HepG2 (cell line): ENCODE results near the gene DDRGK1. TPM values are rescaled to one million over a fixed set of nuclear protein-coding genes. Genes with fewer than 3 reads are reported as not detected.
"Not testable (repeated sequence)": the region's sequence is repeated elsewhere in the genome, so short reads cannot be mapped to it uniquely, and the experiment has no call there.

Experiments
- ATAC-seq: fragments of 200-7000 bp; cut with Tn5 transposase; 3 replicates; pipeline ENCODE4 v1.9.1; 2020; ENCODE audit warnings: mild to moderate bottlenecking, moderate library complexity
- BruUV-seq: library from RNA; stranded (reverse); fragments of 400-500 nt; replicated peaks from 2 replicates; lab custom pipeline; 2021; lab: Mats Ljungman, UMichigan
- CTCF ChIA-PET: fragments of 300-600 bp; formaldehyde crosslinking; extraction: SDS; loops from one replicate; lab custom pipeline; 2021; ENCODE audit warnings: low total read pairs, inconsistent platforms, low intra/inter-chr PET ratio; lab: Yijun Ruan, JAX
- POLR2A ChIA-PET: fragments of 350-600 bp; sonication (Branson Sonifier 250); formaldehyde crosslinking; loops from one replicate; lab custom pipeline; 2020; ENCODE audit warnings: antibody characterized with exemption, inconsistent platforms; lab: Yijun Ruan, JAX
- DNase-seq: peaks from one replicate; pipeline ENCODE4 v3.0.0-alpha.2; 2015; ENCODE audit warnings: low spot score
- FAIRE-seq: peaks from 3 replicates; lab custom pipeline; 2011; peaks lifted over from hg19 to GRCh38; lab: Jason Lieb, UNC
- H2AFZ ChIP-seq: one replicate; pipeline ENCODE4 v1.6.1; 2011; ENCODE audit warnings: low read length, inconsistent platforms
- H3K27ac ChIP-seq: fragments of 300-600 bp; 3 replicates; pipeline ENCODE4 v1.8.0; 2011; ENCODE audit warnings: mixed run types, mild to moderate bottlenecking, mixed read lengths, low read length, inconsistent platforms; ENCODE audit not compliant: insufficient read depth; ENCODE audit errors: extremely low read length
- H3K27me3 ChIP-seq, 2 experiments: fragments of 200-600 bp in 1 of 2; 2 replicates in 1 of 2; 3 replicates in 1 of 2; pipeline versions ENCODE4 v1.6.0 to v1.8.0; 2011; ENCODE audit warnings: low read length in 2 of 2, mild to moderate bottlenecking in 2 of 2, moderate library complexity in 2 of 2, inconsistent platforms in 1 of 2; ENCODE audit not compliant: insufficient read depth in 2 of 2, control insufficient read depth in 1 of 2
- H3K36me3 ChIP-seq, 2 experiments: fragments of 200-600 bp in 1 of 2; replicated peaks in 1 of 2; 2 replicates in 1 of 2; 3 replicates in 1 of 2; pipeline versions ENCODE4 v1.5.1 to v1.8.0; 2011; ENCODE audit warnings: low read length in 2 of 2, inconsistent platforms in 1 of 2; ENCODE audit not compliant: insufficient read depth in 2 of 2, control insufficient read depth in 1 of 2
- H3K4me1 ChIP-seq: 2 replicates; pipeline ENCODE4 v1.5.1; 2012; ENCODE audit warnings: low read length, inconsistent platforms; ENCODE audit not compliant: insufficient read depth
- H3K4me2 ChIP-seq: 2 replicates; pipeline ENCODE4 v1.6.0; 2011; ENCODE audit warnings: low read depth, low read length, inconsistent platforms
- H3K4me3 ChIP-seq, 3 experiments: fragments of 200-600 bp in 1 of 3; sonication (generic), shearing (Covaris generic) in 1 of 3; replicated peaks in 1 of 3; 2 replicates each; pipeline ENCODE4 v1.5.1; 2011 to 2016; ENCODE audit warnings: low read length in 3 of 3, inconsistent platforms in 2 of 3, low read depth in 2 of 3, mild to moderate bottlenecking in 2 of 3, control low read depth in 1 of 3, mixed read lengths in 1 of 3; ENCODE audit not compliant: insufficient read depth in 1 of 3
- H3K79me2 ChIP-seq: one replicate; pipeline ENCODE4 v1.6.1; 2011; ENCODE audit warnings: low read length, inconsistent platforms; ENCODE audit not compliant: insufficient read depth
- H3K9ac ChIP-seq: 2 replicates; pipeline ENCODE4 v1.6.0; 2011; ENCODE audit warnings: mild to moderate bottlenecking, low read depth, low read length, inconsistent platforms; ENCODE audit not compliant: insufficient read depth
- H3K9me3 ChIP-seq: 2 replicates; pipeline ENCODE4 v1.5.1; 2012; ENCODE audit warnings: mild to moderate bottlenecking, low read length
- H4K20me1 ChIP-seq: 2 replicates; pipeline ENCODE4 v1.6.0; 2011; ENCODE audit warnings: inconsistent platforms, mild to moderate bottlenecking, low read length, moderate library complexity; ENCODE audit not compliant: insufficient read depth
- ARNT2 ChIP-seq: sonication (generic); formaldehyde crosslinking; IDR thresholded peaks from 2 replicates; pipeline ENCODE4 v1.8.0; 2022; ENCODE audit warnings: mild to moderate bottlenecking, low read depth, missing genetic modification reagents, moderate library complexity
- ATRX ChIP-seq: sonication (generic); formaldehyde crosslinking; IDR thresholded peaks from 2 replicates; pipeline ENCODE4 v1.4.0; 2020; ENCODE audit warnings: missing genetic modification reagents, borderline replicate concordance
- FOXO1 ChIP-seq: sonication (generic); formaldehyde crosslinking; IDR thresholded peaks from 2 replicates; pipeline ENCODE4 v1.4.0; 2020; ENCODE audit warnings: missing genetic modification reagents
- GMEB1 ChIP-seq: sonication (generic); formaldehyde crosslinking; IDR thresholded peaks from 2 replicates; pipeline ENCODE4 v1.5.1; 2020; ENCODE audit warnings: missing genetic modification reagents, mild to moderate bottlenecking, borderline replicate concordance
- MAFG ChIP-seq: sonication (generic); formaldehyde crosslinking; IDR thresholded peaks from 2 replicates; pipeline ENCODE4 v1.5.1; 2020; ENCODE audit warnings: mild to moderate bottlenecking, missing genetic modification reagents
- REST ChIP-seq, 2 experiments: IDR thresholded peaks; 2 replicates each; pipeline ENCODE4 v1.6.1; 2011 to 2012; ENCODE audit warnings: low read length in 2 of 2, borderline replicate concordance in 1 of 2, low read depth in 1 of 2, mild to moderate bottlenecking in 1 of 2, moderate library complexity in 1 of 2
- RNF2 ChIP-seq: fragments of 450-650 bp; conservative IDR thresholded peaks from 2 replicates; pipeline ENCODE4 v1.6.1; 2016; ENCODE audit warnings: low read depth
- SNAI1 ChIP-seq: sonication (generic); formaldehyde crosslinking; IDR thresholded peaks from 2 replicates; pipeline ENCODE4 v1.5.0; 2020; ENCODE audit warnings: mild to moderate bottlenecking, missing genetic modification reagents, borderline replicate concordance
- ZNF121 ChIP-seq: sonication (generic); formaldehyde crosslinking; IDR thresholded peaks from 2 replicates; pipeline ENCODE4 v1.5.0; 2020; ENCODE audit warnings: mild to moderate bottlenecking, missing genetic modification reagents
- ZNF431 ChIP-seq: sonication (generic); formaldehyde crosslinking; IDR thresholded peaks from 2 replicates; pipeline ENCODE4 v1.9.0; 2022; ENCODE audit warnings: missing genetic modification reagents, low read depth, mild to moderate bottlenecking, borderline replicate concordance
- ZNF530 ChIP-seq: sonication (generic); formaldehyde crosslinking; IDR thresholded peaks from 2 replicates; pipeline ENCODE4 v1.5.0; 2020; ENCODE audit warnings: low read depth, mild to moderate bottlenecking, missing genetic modification reagents
- ZNF83 ChIP-seq: sonication (generic); formaldehyde crosslinking; IDR thresholded peaks from 2 replicates; pipeline ENCODE4 v1.4.0; 2020; ENCODE audit warnings: missing genetic modification reagents, mild to moderate bottlenecking, borderline replicate concordance
- WGBS: methylation state at CpG from one replicate; pipeline ENCODE4 v1.1.6; 2017; ENCODE audit warnings: low lambda C conversion rate; 5-methylcytosine and 5-hydroxymethylcytosine counted together
- in situ Hi-C: cut with HindIII; loops from 2 replicates; pipeline ENCODE4 v1.10.0; 2017; ENCODE audit warnings: low pct_unique_long_range_greater_than_20kb; ENCODE audit not compliant: extremely low pct_ligation_motif_present
- intact Hi-C: fragments of 100-400 bp; cut with micrococcal nuclease; formaldehyde crosslinking; loops from one replicate; pipeline ENCODE4 v1.10.0; 2022; ENCODE audit not compliant: unreplicated experiment
- polyA plus RNA-seq, 8 experiments: library from polyadenylated mRNA; depleted of rRNA in 3 of 8; stranded (reverse) in 7 of 8; unstranded in 1 of 8; fragments of >200 nt; fragmentation: Illumina TruSeq in 4 of 8; extraction: Trizol in 4 of 8; gene quantifications; 2 replicates each; pipeline versions ENCODE4 v1.2.1 to v1.2.3, GENCODE V29; 2011 to 2016; ENCODE audit warnings: low read depth in 4 of 8, missing spikeins in 1 of 8, mixed read lengths in 1 of 8; ENCODE audit not compliant: insufficient read depth in 1 of 8
- total RNA-seq, 5 experiments: library from RNA; depleted of rRNA; stranded (reverse); fragments of >200 nt; fragmentation: Illumina TruSeq; extraction: Trizol; gene quantifications; 2 replicates each; pipeline ENCODE4 v1.2.3, GENCODE V29; 2016; ENCODE audit warnings: low read depth in 1 of 5

DDRGK1 gene
- total and polyA plus RNA-seq, 2 of the 13 experiments (the other 11 are each of a cell fraction or from before 2014, with no cell fraction given): 96.7 to 149 TPM

DNA sequence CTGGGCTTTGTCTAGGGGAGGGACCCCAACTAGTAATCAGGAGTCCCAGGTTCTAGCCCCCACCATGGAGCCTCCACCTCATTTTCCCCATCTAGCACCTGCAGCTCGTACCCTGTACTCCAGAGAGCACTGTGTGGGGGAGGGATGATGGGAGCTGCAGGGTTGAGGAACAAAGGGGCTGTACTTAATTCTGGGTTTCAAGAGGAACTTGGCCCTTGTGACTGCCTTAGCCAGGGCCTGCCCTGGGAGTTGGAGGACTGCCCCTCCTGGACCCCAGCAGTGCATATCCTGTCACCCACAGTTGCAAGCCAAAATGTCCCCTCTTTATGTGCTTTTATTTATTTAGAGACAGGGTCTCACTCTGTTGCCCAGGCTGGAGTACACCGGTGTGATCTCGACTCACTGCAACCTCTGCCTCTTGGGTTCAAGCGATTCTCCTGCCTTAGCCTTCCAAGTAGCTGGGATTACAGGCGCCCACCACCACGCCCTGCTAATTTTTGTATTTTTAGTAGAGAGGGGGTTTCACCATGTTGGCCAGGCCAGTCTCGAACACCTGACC, 11.0 kb upstream of the DDRGK1 start:
- H3K9ac ChIP-seq, BruUV-seq, FAIRE-seq, H3K27ac ChIP-seq, H3K4me3 ChIP-seq, ATAC-seq, H3K9me3 ChIP-seq, intact Hi-C loops, H2AFZ ChIP-seq, H3K4me2 ChIP-seq, CTCF ChIA-PET, DNase-seq, H3K27me3 ChIP-seq, H4K20me1 ChIP-seq: not testable (repeated sequence)
- Histone ChIP-seq H3K79me2 (peaks cover 17% of the 10 kb centered on the region), H3K36me3 (peaks cover 20 to 38% of the 10 kb centered on the region in 2 experiments), H3K4me1 (peaks cover 41% of the 10 kb centered on the region)
- TF ChIP-seq ZNF121 (CRISPR knock-in tag) (peak; percentile 51; the same call in 1 of the 2 replicates), ZNF83 (CRISPR knock-in tag) (0 out of 2 replicates have a peak, but pooled peaks have one; percentile 5)
- in situ Hi-C loops: loop anchor here (5.0 kb wide), 1 partner anchor 37 kb away; no protein-coding TSS in a partner anchor
- 97% methylated on average over 7 of the region's 7 CpGs for WGBS
- POLR2A ChIA-PET: interaction anchor here (1.6 to 9.7 kb wide), 2 partner anchors 6 to 24 kb away, joined by 7 to 149 read pairs; partner anchors contain the start of gene SLC4A11

DNA sequence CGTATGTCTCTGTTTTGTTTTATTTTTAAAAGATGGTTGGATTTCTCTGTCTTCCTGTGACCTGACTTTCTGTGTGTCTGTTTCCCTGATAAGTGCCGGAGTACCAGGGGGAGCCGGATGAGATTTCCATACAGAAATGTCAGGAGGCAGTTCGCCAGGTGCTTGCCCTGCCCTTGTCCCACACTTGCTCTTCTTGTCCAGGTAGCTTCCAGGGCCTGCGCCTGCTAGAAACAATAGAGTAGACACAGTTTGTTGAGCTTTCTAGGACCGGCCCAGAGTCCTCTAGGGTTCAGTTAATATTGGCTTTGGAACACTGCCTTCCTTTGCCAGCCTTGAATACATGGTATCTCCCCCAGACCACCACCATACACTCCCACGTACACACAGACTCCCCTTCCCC, 8.7 kb upstream of the DDRGK1 start:
- Histone ChIP-seq H3K36me3 (peaks cover 20 to 32% of the 10 kb centered on the region in 2 experiments), H3K4me2 (no peak overlapping the region), H3K27me3 (peaks cover 0 to 6% of the 10 kb centered on the region in 2 experiments; a peak in 1 of 5 replicates), H3K9ac (no peak overlapping the region), H2AFZ (no peak overlapping the region), H3K79me2 (peaks cover 40% of the 10 kb centered on the region), H3K4me3 (no peak overlapping the region), H3K4me1 (peaks cover 28% of the 10 kb centered on the region), H3K27ac (no peak overlapping the region), H3K9me3 (no peaks in the 10 kb centered on the region), H4K20me1 (no peaks in the 10 kb centered on the region)
- CTCF ChIA-PET: no interaction called here
- POLR2A ChIA-PET: interaction anchor here (1.0 to 9.7 kb wide), 3 partner anchors 9 to 35 kb away, joined by 3 to 149 read pairs (median 6); no protein-coding TSS in a partner anchor
- intact Hi-C loops: no loop called here
- DNase-seq (no peak), FAIRE-seq (no peak), ATAC-seq (no peak)
- BruUV-seq: no TSS peak
- in situ Hi-C loops: no loop called here
- WGBS: 97% methylated on average over 7 of the region's 7 CpGs
- TF ChIP-seq GMEB1 (CRISPR knock-in tag): no peak
- no peak for TF ChIP-seq ARNT2 (CRISPR knock-in tag)
- TF ChIP-seq ZNF530 (CRISPR knock-in tag): no peak
- no peak for TF ChIP-seq ZNF431 (CRISPR knock-in tag)
- no peak for TF ChIP-seq SNAI1
- no peak for TF ChIP-seq REST (IDR thresholded peaks at IDR 0.05; ENCODE audit: borderline replicate concordance in 1 of 2, low read depth in 1 of 2, low read length in 2 of 2)
- no peak for TF ChIP-seq ATRX (CRISPR knock-in tag)
- TF ChIP-seq FOXO1 (CRISPR knock-in tag): no peak
- TF ChIP-seq MAFG (CRISPR knock-in tag): no peak
- no peak for TF ChIP-seq RNF2
